Right atrium auricular region (tissue), 2 donors: ENCODE results near the gene ZNF18. TPM values are rescaled to one million over a fixed set of nuclear protein-coding genes. Genes with fewer than 3 reads are reported as not detected.

Source experiments
- DNase-seq: peaks from one replicate; pipeline ENCODE4 v3.0.0-alpha.2; 2019; ENCODE audit warnings: low spot score
- H3K27ac ChIP-seq, 2 donors: fragments of 200-600 bp; sonication (generic); 1 replicate in 1 of 2; 2 replicates in 1 of 2; pipeline ENCODE4 v1.5.1; 2016 to 2019
- H3K27me3 ChIP-seq, 2 donors: fragments of 200-600 bp; sonication (generic); one replicate each; pipeline versions ENCODE4 v1.5.1 to v1.6.0; 2017 to 2019
- H3K36me3 ChIP-seq: fragments of 200-600 bp; sonication (generic); one replicate; pipeline ENCODE4 v1.5.1; 2016
- H3K4me1 ChIP-seq, 2 donors: fragments of 200-600 bp; sonication (generic); one replicate each; pipeline versions ENCODE4 v1.5.1 to v1.6.0; 2017 to 2019
- H3K4me3 ChIP-seq, 2 donors: fragments of 200-600 bp; sonication (generic); 1 replicate in 1 of 2; 2 replicates in 1 of 2; pipeline ENCODE4 v1.5.1; 2017 to 2019; ENCODE audit warnings: mild to moderate bottlenecking in 1 of 2, moderate library complexity in 1 of 2
- H3K9me3 ChIP-seq, 2 donors: fragments of 200-600 bp; sonication (generic); one replicate each; pipeline ENCODE4 v1.5.1; 2019
- CTCF ChIP-seq, 2 donors: fragments of 200-600 bp; sonication (generic); IDR thresholded peaks; one replicate each; pipeline ENCODE4 v1.5.1; 2019; ENCODE audit warnings: antibody characterized with exemption in 2 of 2
- total RNA-seq, 2 donors: library from RNA; depleted of rRNA; stranded (reverse); fragments of >200 nt; gene quantifications; one replicate each; pipeline ENCODE4 v1.1.0, GENCODE V29; 2016

ZNF18 gene
- total RNA-seq, 2 donors from 2014 or later, result 3.4 to 5.8 TPM

- Histone ChIP-seq H3K27ac (no peak overlapping the region), H3K9me3 (no peaks in the 10 kb centered on the region), H3K4me3 (no peak overlapping the region), H3K36me3 (no peaks in the 10 kb centered on the region), H3K4me1 (peaks cover 0 to 32% of the 10 kb centered on the region in 2 donors), H3K27me3 (no peaks in the 10 kb centered on the region)
- no peak for TF ChIP-seq CTCF (IDR thresholded peaks at IDR 0.05)
- no peak for DNase-seq
Observed at GRCh38 chr17:12037970-12038369, 40.7 kb upstream of the ZNF18 start.

DNA sequence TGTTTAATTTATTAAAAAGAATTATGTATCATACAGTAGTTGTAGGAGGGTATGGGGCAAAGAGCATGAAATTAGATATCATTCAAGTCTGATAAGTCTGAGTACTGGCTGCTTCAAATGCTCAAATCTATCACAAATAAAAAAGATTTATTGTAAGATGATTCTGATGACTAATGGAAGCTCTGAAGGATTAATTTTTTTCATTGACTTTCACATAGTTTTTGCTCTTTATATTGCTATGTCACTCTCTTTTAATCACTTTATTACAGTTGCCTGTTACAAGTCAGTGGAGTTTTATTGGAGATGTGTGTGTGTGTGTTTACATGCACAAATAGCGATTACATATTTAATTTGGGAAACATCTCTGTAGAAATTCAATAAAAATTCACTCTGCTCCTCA, 38.4 kb upstream of the ZNF18 start:
- H3K9me3 ChIP-seq, result no peaks in the 10 kb centered on the region
- no peaks in the 10 kb centered on the region for H3K27me3 ChIP-seq
- no peaks in the 10 kb centered on the region for H3K36me3 ChIP-seq
- peaks cover 0 to 25% of the 10 kb centered on the region in 2 donors for H3K4me1 ChIP-seq
- DNase-seq, result no peak
- H3K27ac ChIP-seq, result no peak overlapping the region
- no peak overlapping the region for H3K4me3 ChIP-seq
- no peak for TF ChIP-seq CTCF (IDR thresholded peaks at IDR 0.05)

DNA sequence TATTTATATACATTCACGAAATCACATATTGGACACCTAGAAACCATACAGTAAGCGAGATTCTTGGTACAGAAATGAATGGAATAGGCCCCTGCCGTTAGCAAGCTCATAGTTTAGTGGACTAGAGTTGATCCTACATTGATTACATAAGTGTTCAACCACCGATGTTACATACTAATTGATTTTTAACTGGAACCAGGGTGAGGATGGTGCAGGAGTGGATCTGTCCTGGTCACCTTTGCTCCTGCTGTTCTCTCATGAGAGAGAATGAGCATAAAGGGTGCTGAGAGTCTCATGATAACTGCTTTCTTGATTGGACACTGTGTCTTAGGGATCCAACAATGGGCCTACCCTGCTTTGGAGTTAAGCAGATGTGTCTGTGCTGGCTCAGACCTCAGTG, 37.3 kb upstream of the ZNF18 start:
- no peak for DNase-seq
- Histone ChIP-seq H3K4me1 (peaks cover 0 to 25% of the 10 kb centered on the region in 2 donors), H3K27ac (no peak overlapping the region)

GRCh38 chr17:12028611-12029010, 31.3 kb upstream of the ZNF18 start:
- H3K4me3 ChIP-seq, result no peak overlapping the region
- no peak for DNase-seq
- TF ChIP-seq CTCF (IDR thresholded peaks at IDR 0.05), result no peak
- no peak overlapping the region for H3K27ac ChIP-seq
- no peaks in the 10 kb centered on the region for H3K4me1 ChIP-seq
- no peaks in the 10 kb centered on the region for H3K9me3 ChIP-seq
- H3K36me3 ChIP-seq, result no peaks in the 10 kb centered on the region
- H3K27me3 ChIP-seq, result no peaks in the 10 kb centered on the region

More for the DNA sequence above, 37.3 kb upstream of the ZNF18 start:
- Histone ChIP-seq H3K27me3 (no peaks in the 10 kb centered on the region), H3K4me3 (no peak overlapping the region), H3K9me3 (no peaks in the 10 kb centered on the region), H3K36me3 (no peaks in the 10 kb centered on the region)
- no peak for TF ChIP-seq CTCF (IDR thresholded peaks at IDR 0.05)

GRCh38 chr17:12027658-12028057, 30.4 kb upstream of the ZNF18 start:
- Histone ChIP-seq H3K36me3 (no peaks in the 10 kb centered on the region), H3K9me3 (no peaks in the 10 kb centered on the region), H3K27me3 (no peaks in the 10 kb centered on the region), H3K4me1 (peaks cover 0 to 1% of the 10 kb centered on the region in 2 donors), H3K27ac (no peak overlapping the region), H3K4me3 (no peak overlapping the region)
- no peak for DNase-seq
- no peak for TF ChIP-seq CTCF (IDR thresholded peaks at IDR 0.05)

- Histone ChIP-seq H3K4me1 (peaks cover 0 to 16% of the 10 kb centered on the region in 2 donors), H3K4me3 (no peak overlapping the region)
Observed at GRCh38 chr17:12024327-12024726, 27.1 kb upstream of the ZNF18 start.

More at GRCh38 chr17:12024327-12024726, 27.1 kb upstream of the ZNF18 start:
- no peaks in the 10 kb centered on the region for H3K9me3 ChIP-seq
- H3K36me3 ChIP-seq, result no peaks in the 10 kb centered on the region
- no peak overlapping the region for H3K27ac ChIP-seq
- no peak for DNase-seq
- no peak for TF ChIP-seq CTCF (IDR thresholded peaks at IDR 0.05)
- H3K27me3 ChIP-seq, result no peaks in the 10 kb centered on the region
